GM18519 (cell line): Measurements from ENCODE around the gene PCOLCE2.
"Not testable (repeated sequence)": the region's sequence is repeated elsewhere in the genome, so short reads cannot be mapped to it uniquely, and the experiment has no call there.

Experiments used
- ATAC-seq: cut with Tn5 transposase; IDR thresholded peaks from one replicate; pipeline ENCODE4 v1.9.1; 2021; ENCODE audit warnings: mild to moderate bottlenecking, moderate library complexity; ENCODE audit not compliant: unreplicated experiment, low FRiP score

The PCOLCE2 gene

DNA sequence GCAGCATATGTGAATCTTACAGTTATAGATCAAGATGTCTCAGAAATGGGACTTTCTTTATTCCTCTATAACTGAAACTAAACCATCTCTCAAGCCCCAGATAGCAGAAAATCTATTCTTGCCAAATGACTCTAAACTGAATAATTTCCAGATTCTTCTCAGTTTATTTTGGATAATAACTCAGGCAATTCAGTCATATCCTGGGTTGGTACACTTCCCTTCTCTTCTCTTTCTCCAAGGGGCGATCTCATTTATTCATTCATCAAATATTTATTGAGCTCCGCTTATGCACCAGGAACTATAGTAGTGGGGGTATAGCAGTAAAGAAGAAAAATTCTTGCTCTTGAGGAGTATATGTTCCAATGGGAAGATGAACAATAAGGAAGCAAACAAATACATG lies 13.5 kb upstream of the PCOLCE2 start:
- no peak for ATAC-seq

DNA sequence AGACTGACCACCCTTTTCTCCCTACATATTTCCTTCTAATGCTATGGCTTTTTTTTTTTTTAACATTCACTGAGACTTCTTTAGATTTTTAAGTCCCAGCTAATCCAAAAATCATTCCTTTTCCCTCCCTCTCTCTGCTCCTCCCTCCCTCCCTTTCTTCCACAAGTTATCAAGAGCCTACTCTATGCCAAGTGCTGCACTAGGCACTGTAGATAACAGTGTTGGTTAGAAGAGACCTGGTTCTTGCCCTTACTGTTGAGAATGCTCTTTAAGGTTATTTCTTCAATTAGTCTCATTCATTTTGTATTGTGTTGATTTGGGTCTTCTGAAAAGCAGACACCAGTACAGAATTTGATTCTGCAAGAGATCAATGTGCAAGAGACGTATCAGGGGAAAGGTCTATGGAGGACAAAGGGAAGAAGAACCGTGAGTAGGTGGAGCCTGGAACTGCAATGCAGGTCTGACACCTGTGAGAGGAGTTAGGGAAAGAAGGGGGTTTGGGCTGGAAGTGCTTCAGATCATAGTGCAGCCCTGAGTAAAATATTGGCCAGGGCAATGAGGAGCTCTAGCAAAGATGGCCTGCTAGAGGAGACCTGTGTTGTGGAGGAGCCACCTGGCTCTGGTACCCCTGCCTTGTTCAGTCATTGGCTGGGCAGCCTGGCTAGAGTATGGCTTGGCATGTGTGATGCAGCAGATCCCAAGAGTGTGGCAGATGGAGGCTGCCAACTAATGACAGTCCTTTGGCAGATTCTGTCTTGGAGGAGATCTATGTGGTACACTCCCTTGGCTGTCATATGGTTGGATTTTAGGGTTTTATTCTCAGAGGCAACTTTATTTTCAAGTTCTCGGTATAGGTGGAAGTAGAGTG lies 9.7 kb upstream of the PCOLCE2 start:
- ATAC-seq: no peak

DNA sequence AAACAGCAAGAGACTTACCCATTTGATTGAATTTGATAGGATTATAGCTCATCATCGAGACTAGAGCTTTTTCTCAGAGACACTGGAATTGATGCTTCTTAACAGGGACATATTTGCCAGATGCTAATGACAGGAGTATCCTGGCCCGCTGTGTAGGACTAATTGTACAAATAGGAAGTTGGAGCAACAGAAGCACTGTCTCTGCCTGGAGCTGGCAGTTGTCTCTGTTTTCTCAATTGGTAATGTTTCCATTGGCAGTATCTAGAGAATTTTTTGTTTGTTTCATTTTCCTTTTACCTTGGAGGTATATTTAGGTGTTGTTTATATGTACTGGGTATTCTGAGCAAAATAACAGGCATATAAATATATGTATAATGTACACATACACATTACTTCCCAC lies 8.9 kb upstream of the PCOLCE2 start:
- no peak for ATAC-seq

DNA sequence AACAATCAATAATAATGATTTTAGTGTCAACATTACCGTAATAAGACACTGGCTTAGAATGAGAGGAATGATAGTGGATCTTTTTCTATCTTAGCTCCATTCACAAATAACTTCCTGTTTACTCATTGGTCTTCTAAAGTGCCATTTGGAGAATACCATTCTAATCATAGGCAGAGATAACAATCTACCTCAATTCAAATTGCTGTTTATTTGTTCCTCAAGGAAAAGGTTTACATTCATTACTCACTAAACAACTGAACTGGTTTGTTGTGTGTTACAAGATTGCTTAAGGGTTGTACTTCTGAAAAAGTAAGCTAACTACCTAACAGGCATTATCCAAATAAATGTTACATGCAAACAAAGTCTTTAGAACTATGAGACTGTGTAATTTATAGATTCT lies 8.1 kb upstream of the PCOLCE2 start:
- no peak for ATAC-seq

DNA sequence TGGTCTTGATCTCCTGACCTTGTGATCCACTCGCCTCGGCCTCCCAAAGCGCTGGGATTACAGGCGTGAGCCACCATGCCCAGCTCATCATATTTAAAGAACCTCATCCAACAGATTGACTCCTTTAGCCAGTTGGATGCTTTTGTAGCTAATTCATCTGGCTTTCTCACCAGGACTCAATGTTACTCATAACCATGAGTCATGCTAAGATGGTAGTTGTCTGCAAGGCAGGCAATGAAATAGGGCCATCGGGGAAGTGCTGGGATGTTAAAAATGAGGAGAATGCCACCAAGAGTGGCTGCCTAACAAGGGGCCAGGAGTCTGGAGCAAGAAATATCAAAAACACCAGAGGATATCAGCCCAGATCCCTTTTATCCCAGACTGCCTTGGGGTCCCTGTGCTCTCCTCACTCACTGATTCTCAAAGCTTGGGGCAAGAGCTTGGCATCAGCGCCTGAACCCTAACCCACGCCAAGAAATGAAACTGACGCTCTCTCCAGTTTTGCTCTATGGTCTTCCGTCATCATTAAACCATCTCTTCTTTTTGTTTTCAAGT lies 7.4 kb upstream of the PCOLCE2 start:
- ATAC-seq: no peak

DNA sequence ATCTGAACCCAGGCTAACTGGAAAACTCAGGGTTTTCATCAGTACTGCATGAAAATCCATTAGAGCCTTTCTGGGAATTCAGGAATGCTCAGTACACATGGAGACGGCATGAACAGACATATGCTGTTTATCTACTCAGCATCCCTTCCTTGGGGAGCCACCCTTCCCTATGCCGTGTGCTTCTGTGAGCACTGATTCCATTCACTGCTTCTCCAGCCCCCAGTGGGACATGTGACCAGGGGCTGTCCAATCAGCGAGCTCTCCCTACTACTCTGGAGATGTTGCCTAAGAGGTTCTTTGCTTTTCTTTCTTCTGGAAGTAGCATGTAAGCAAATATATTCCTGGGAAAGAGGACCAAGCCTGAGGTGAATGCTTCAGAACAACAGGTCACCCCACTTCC lies 5.6 kb upstream of the PCOLCE2 start:
- ATAC-seq: no peak

DNA sequence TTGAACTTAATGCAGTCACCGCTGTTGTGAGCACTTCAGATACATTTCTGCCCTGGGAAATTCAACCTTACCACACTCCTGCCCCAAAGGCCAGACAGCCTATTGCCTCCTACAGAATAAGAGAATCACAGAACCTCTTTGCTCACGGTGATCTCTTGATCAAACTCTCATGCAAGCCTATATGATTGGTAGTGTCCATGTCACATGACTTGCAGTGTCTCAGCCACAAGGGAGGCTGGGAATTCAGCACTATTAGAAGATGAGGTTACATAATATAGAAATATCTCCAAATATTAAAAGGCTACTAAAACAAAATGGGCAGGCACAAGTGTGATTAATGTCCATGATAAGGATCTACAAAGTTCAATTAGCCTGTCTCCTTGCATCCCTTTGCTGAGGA lies 3.8 kb upstream of the PCOLCE2 start:
- ATAC-seq: no peak

DNA sequence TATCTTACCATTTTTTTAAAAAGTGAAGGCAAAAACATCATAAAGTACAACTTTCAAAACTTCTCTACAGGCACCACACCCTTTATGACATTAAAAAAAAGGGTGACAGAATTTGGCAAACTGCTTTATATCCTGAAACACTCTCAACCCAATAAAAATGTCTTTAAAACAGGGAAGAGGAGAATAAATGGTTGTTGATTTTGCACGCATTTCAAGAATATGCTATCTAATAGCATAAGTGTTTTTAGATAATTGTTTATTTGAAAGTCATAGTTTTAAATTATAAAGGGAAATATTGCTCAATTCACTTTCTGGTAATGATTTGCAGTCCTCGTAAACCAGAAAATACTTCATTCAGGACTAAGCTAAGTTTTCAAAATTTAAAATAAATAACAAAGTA lies 1.7 kb upstream of the PCOLCE2 start:
- ATAC-seq: no peak

DNA sequence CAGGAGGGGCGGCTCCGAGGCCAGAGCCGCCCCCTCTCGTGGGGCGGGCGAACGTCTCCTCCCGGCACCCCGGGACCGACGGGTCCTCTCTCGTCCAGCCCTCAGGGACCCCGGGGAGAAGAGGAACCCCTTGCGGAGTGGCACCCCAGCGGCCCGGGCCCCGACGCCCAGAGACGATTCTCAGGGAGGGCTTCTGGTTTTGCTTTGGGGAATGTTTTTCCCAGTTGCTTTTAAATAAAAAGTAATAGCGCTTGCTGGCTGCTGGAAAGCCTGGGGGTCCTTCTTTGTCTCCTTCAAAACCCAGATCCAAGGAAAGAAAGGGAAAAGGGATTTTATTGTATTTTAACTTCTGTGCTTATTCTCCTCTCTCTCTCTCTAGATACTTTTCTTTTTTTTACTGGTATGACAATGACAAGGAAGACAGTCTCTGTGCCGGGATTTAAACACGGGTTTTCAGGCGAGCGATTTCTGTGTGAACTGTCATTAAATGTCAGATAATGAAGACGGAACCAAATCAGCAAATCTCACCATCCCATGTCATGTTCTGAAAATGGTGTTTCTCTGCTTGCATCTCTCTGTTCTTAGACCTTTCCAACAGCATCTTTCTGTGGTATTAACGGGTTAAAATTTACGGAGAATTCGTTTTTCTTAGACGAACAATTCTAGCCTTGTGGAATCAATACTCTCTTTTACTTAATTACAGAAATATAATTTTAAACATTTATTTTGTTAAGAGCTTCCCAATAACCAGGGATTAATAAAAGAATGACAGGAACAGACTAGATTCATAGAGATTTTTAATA lies 530 bp upstream of the PCOLCE2 start:
- ATAC-seq: no peak

DNA sequence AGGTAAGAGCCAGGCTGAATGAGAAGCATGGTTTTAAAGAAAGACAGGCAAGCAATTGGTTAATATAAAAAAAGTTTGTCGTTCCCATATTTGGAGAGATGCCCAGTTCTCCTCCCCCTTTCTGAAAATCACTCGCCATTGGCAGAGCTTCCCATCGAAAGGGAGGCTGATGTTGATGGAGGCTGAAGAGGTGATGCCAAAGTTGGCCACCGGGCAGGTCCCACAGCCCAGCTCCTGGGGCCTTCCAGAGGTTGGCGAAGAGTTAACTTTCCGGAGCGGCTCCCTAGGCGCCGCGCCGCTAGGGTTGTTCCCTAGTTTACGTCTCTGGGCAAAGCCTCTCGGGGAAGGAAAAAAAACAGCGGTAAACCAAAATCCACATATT lies 793 bp downstream of the PCOLCE2 start:
- no peak for ATAC-seq

DNA sequence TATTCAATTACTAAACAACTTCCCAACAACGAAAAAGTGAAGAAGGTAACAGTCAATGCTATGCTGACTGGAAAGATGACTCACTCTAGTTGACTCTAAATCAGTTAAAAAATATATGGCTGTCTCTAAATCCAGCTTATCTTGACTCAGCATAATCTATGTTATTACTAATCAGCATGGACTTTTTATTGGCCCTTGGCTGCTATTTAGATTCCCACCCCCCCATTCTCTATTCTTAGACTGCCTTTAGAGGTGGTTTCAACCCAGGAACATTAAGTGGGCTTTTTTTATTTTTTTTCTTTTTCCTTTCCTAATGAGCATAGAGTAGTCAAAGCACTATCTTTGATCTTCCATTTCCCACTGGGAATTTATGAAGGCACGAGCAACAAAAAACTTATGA lies 1.9 kb downstream of the PCOLCE2 start:
- ATAC-seq: no peak

DNA sequence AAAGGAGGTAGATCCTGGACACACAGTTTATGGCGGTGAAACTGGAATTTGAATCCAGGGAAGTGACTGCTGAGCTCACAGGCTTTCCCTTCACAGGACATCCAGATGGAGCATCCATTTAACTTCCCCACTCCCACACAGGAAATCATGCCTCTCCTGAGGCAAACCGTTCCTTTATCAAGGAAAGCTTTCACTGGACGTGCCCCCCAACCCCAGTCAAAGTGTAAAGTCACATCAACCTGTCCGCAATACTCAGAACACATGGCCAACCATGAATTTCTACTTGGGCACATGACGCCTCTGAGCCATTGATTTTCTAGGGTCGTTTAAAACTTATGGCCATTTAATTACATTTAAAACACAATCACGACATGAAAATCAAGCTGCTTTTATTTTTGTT lies 2.9 kb downstream of the PCOLCE2 start:
- no peak for ATAC-seq

DNA sequence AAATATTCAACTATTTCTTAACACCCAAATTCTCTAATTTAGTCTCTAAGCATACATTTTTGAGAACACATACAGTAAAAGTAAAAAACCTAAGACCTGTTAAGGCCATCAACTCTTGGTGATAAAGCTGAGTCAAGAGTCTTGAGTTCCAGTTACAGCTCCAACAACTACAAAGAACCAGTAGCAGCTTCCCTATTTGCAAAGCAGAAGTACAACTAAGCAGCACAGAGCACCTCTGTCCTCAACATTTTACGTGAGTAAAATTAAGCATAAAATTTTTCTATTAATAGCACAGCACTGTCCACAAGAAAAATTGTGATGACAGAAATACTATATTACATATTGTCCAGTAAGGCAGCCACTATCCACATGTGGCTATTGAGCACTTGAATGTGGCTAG lies 4.4 kb downstream of the PCOLCE2 start:
- no peak for ATAC-seq

DNA sequence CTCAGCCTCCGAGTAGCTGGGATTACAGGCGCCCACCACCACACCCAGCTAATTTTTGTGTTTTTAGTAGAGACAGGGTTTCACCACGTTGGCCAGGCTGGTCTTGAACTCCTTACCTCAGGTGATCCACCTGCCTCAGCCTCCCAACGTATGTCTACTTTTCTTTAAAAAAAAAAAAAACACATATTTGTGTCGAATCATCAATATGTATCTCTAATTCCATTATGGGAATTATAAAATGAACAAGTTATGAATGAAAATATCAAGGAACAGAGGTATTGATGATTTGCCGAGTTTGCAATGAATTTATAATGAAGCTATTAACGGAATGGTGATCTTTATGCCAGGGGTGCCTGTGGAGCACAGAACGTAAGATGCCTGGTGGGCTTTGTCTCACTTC lies 5.3 kb downstream of the PCOLCE2 start:
- not testable (repeated sequence) for ATAC-seq

DNA sequence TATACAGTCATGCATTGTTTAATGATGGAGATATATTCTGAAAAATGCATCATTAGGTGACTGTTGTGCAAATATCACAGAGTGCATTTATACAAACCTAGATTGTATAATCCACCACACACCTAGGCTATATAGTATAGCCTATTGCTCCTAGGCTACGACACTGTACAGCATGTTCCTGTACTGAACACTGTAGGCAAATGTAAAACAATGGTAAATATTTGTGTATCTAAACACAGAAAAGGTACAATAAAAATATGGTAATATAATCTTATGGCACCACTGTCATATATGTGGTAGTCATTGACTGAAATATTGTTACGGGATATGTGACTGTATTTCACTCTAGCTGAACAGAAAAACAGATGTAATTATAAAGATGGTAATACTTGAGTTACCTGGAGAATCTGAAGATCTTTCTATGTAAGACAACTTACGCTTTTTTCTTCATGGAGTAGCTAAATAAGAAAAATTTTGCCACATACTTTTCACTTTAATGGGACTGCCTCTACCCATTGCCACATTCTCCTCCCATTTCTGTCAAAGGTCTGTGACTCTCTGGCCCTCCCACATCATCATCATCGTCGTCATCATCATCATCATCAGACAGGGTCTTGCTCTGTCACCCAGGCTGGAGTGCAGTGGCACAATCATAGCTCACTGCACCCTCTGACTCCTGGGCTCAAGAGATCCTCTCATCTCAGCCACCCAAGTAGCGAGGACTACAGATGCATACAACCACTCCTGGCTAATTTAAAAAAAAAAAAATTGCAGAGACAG lies 7.2 kb downstream of the PCOLCE2 start:
- ATAC-seq: no peak

DNA sequence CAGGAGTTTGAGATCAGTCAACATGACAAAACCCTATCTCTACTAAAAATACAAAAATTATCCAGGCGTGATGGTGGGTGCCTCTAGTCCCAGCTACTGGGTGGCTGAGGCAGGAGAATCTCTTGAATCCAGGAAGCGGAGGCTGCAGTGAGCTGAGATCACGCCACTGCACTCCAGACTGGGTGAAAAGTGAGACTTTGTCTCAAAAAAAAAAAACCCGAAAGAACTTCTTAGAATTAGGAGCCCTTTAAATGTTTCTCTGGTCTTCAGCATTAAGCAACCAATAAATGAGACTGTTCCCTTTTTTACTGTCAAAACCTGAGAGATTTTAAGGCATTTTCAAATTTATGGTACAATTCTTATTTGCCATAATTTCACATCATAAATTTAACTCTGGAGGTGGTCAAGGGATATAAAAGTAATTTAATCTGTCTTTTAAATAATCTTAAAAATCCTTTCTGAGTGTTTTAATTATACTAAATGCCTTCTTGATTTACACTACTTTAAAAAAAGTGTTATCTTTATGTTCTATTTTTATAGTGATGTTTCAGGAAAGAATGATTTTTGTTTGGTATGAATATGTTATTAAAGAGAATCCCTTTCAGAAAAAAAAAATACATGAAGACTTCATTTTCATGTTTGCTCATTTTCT lies 10.1 kb downstream of the PCOLCE2 start:
- no peak for ATAC-seq

DNA sequence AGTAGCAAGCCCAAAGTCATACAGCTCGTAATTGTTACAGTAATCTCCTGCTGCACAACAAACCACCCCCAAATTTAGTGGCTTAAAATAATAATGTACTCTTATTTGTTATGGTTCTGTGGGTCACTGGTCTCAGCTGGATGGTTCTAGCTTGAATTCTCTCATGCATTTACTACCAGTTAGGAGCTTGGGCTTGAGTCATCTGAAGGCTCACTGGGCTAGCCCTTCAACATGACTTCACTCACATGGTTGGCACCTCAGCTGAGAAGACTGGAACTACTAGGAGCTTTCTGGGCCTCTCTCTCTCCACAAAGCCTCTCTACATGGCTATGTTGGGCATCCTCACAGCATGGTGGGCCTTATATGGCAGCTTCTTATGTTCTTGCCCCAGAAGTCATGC lies 12.5 kb downstream of the PCOLCE2 start:
- no peak for ATAC-seq

DNA sequence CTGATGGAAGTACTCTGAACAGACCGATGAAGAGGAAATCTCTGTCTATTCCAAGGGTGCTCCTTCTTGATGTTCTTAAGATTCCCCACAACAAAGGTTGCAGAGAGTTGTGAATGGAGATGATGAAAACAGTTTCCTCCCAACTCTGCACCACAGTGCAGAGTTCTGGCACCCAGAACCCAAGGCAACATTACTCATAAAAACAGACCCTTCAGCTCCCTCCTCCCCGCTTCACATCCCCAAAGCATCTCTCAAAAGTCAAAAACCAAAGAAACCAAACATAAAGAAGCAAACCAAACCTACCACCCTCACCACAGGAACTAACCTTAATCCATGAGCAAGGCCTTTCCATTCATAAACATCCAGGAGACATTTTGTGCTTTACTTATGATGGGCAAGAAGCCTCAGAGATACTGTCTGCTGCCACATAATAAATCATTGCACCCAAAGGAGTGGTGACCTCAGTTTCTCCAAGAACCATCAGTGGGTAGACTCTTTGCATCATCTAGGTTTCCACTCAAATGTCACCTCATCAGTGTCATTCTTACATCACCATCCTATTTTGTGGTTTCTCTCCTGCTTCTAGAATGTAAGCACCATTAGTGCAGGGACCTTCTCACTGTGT lies 13.2 kb downstream of the PCOLCE2 start:
- ATAC-seq: no peak

DNA sequence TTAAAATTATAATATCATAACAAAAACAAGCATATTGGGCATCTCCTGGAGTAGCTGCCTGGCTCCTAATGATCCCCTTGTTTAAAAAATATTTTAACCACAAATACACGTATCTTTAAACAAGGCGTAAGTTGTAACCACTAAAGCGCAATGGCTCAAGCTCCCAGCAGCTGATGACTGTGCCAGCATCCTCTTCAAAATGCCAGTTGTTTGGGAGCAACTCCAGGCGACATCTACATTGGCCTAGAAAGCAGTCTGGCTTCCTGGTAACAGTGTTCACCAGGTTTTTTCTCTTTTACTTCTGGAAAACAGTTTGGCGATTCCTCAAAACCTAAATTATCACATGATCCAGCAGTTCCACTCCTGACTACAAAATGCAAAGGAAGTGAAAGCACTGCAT lies 13.8 kb downstream of the PCOLCE2 start:
- ATAC-seq: no peak

DNA sequence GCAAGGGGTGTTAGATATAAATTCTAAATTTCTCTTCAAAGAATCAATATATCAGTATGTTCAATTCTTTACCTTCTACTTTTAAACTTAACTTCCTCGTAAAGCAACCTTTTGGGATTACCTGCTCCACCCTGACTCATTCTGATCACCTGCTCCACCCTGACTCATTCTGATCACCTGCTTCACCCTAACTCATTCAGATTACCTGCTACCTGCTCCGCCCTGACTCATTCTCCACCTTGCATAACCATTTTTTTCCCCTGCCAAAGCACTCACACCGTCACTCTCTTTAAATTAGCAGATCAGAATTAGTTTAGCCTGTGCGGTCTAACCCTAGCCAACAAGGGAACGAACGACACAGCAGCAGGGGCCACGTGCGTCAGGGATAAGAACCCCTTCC lies 20.5 kb downstream of the PCOLCE2 start:
- not testable (repeated sequence) for ATAC-seq
